HG03354 (cell line): ENCODE measurements around the gene LZTS3.
"Not testable (repeated sequence)": the region's sequence is repeated elsewhere in the genome, so short reads cannot be mapped to it uniquely, and the experiment has no call there.

Experiments
- ATAC-seq: cut with Tn5 transposase; IDR thresholded peaks from one replicate; pipeline ENCODE4 v1.9.1; 2021; ENCODE audit warnings: mild to moderate bottlenecking; ENCODE audit not compliant: unreplicated experiment, poor library complexity, severe bottlenecking

LZTS3 gene

DNA sequence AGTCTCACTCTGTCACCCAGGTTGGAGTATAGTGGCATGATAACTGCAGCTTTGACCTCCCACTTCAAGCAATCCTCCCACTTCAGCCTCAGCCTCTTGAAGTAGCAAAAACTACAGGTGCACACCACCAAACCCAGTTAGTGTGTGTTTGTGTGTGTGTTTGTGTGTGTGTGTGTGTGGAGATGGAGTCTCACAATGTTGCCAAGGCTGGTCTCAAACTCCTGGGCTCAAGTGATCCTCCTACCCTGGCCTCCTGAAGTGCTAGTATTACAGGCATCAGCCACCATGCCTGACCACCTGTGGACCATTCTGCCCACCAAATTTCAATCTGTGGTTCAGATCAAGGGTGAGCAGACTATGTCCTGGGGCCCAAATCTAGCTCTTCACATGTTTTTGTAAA is 22.4 kb downstream of the LZTS3 start:
- ATAC-seq, result no peak

GRCh38 chr20:3146732-3147341 is 26.5 kb downstream of the LZTS3 start:
- no peak for ATAC-seq

DNA sequence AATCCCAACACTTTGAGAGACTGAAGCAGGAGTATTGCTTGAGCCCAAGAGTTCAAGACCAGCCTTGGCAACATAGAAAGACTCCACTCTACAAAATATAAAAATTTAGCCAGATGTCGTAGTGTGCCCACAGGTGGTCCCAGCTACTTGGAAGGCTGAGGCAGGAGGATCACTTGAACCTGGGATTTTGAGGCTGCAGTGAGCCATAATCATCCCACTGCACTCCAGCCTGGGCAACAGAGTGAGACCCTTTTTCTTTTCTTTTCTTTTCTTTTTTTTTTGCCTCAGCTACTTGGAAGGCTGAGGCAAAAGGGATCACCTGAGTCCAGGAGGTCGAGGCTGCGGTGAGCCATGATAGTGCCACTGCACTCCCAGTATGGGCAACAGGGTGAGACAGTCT is 31.6 kb downstream of the LZTS3 start:
- ATAC-seq, result no peak

DNA sequence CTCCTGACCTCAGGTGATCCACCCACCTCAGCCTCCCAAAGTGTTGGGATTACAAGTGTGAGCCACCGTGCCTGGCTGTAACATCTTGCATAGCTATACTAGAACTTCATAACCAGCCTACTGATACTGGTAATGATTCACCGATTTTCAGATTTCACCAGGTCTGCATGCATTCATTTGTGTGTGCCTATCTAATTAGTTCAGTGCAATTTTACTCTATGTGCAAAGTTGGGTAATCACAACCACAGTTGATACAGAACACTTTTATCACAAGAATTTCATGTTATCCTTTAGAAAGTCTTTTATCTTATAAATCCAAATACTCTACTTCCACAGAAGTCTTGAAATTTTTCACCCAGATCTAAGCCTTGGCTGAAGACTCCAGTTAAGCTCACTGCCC is 35.9 kb downstream of the LZTS3 start:
- no peak for ATAC-seq

GRCh38 chr20:3135507-3136070 is 37.8 kb downstream of the LZTS3 start:
- ATAC-seq, result no peak

DNA sequence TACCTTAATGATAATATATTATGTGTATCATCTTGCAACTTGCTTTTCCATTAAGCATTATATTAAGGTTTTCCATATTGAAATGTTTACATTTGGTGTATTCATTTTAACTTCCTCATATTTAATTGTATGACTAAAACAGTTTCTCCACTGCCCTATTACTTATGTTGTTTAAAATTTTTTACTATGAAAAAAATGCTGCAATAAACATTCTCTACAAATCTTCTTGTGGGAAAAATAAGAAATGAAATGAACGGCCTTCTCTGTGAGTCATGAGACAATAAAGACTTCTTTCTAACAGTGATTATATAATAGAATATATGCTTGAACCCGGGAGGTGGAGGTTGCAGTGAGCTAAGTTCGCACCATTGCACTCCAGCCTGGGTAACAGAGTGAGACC is 39.2 kb downstream of the LZTS3 start:
- ATAC-seq, result no peak

- ATAC-seq, result no peak
Observed at GRCh38 chr20:3133155-3133554, 40.2 kb downstream of the LZTS3 start.

DNA sequence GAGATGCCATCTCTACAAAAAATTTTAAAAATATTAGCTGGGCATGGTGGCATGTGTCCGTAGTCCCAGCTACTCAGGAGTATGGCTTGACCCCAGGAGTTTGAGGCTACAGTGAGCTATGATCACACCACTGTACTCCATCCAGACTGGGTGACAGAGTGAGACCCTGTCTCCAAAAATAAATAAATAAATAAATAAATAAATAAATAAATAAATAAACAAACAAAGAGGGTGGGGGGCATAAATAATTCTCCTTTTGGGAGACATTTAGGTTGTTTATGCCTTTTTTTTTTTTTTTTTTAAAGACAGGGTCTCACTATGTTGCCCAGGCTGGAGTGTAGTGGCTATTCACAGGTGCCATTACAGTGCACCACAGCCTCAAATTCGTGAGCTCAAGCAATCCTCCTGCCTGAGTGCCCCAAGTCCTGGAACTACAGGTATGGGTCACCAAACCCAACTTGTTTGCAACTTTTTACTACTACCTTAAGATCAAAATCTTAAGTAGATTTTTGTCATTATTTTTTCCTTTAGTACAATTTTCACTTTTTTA is 43.2 kb downstream of the LZTS3 start:
- no peak for ATAC-seq

DNA sequence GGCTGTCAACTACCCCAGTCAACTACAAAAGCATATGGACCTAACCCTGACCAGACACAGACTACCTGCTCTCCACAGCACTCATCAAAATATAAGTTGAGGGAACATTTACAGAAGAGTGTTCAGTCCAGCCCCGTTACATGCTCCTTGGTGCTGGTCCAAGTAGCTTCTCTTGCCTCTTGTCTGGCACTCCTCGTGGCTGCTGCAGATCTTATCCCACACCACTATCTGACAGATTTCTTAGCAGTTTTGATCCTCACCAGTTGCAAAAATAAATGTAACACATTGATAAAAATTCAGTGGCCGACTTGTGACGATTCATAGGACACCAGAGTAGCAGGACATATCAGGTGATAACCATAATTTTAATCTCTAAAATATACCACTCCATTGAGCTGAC is 44.3 kb downstream of the LZTS3 start:
- ATAC-seq, result no peak

- no peak for ATAC-seq
Observed at GRCh38 chr20:3128275-3128984, 44.9 kb downstream of the LZTS3 start.

DNA sequence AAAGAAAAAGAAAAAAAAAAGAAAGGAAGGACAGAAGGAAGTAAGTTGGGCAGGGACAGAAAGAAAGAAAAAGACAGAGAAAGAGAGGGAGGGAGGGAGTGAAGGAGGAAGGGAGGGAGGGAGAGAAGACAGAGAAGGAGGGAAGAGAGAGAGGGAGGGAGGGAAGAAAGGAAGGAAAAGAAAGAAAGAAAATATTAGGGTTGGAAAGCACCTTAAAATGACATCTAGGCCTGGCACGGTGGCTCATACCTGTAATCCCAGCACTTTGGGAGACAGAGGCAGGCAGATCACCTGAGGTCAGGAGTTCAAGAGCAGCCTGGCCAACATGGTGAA is 46.9 kb downstream of the LZTS3 start:
- no peak for ATAC-seq

- ATAC-seq, result not testable (repeated sequence)
Observed at GRCh38 chr20:3125776-3126526, 47.4 kb downstream of the LZTS3 start.

GRCh38 chr20:3124773-3125560 is 48.4 kb downstream of the LZTS3 start:
- not testable (repeated sequence) for ATAC-seq

- ATAC-seq, result not testable (repeated sequence)
Observed at GRCh38 chr20:3124163-3124562, 49.2 kb downstream of the LZTS3 start.

GRCh38 chr20:3123542-3123941 is 49.8 kb downstream of the LZTS3 start:
- no peak for ATAC-seq

GRCh38 chr20:3121955-3122610 is 51.3 kb downstream of the LZTS3 start:
- no peak for ATAC-seq

DNA sequence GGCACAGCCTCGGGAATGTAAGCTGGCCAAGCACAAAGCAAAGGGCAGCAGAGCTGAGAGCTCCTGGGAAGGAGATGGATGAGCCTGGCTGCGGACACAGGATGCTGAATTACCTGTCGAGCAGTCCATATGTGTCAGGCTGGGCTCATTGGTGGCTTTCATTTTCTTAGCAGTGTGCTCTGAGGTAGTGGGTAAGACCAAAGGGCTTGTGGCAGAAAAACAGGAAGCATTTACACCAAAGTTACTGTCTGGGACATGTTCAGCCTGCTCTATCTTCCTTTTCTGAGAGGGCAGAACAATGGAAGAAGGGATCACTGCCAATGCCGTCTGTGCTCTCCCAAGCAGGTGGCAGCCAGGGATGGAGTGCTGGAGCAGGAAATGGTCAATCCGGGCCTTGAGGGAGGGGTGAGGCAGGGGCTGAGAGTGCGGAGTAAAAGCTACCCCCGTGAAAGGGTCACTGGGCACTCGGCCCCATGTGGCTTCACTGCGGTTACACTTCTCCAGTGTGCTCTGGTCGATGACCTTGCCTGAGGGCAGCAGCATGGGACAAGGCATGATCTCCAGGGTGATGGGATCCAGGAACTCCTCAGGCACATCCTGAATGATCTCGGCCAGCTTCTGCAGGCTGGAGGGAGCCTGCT is 52.0 kb downstream of the LZTS3 start:
- ATAC-seq, result no peak

GRCh38 chr20:3119044-3119443 is 54.3 kb downstream of the LZTS3 start:
- ATAC-seq, result no peak
